ENCODE data around the gene HOXC11. TPM values are rescaled to one million over a fixed set of nuclear protein-coding genes. Genes with fewer than 3 reads are reported as not detected.

The HOXC11 gene
- total RNA-seq, 1 experiment from 2014 or later = 2.2 TPM

- no peaks in the 10 kb centered on the region for H3K27me3 ChIP-seq (replicated peaks; ENCODE audit: control insufficient read depth, insufficient read depth, low read length)
- ChIA-PET CTCF (interaction anchor here (0.6 to 1.0 kb wide), 2 partner anchors 9 to 71 kb away, joined by 3 to 4 read pairs; partner anchors contain the start of gene HOXC8), POLR2A (no interaction called here)
- H3K9me3 ChIP-seq = no peaks in the 10 kb centered on the region
- no peak for TF ChIP-seq CTCF (IDR thresholded peaks at IDR 0.05; ENCODE audit: insufficient read depth in 1 of 2, low read depth in 1 of 2, low read length in 1 of 2, severe bottlenecking in 1 of 2, unreplicated experiment in 1 of 2)
- peaks cover 6% of the 10 kb centered on the region for H3K4me1 ChIP-seq
- no TSS peak for BruUV-seq (replicated peaks)
- intact Hi-C loops (cut with micrococcal nuclease; ENCODE audit: unreplicated experiment) = no loop called here
- no peak overlapping the region for H3K4me3 ChIP-seq (ENCODE audit: low read depth, low read length)
- H3K4me1 Mint-ChIP-seq (ENCODE audit: low read depth, unreplicated experiment) = peaks cover 7% of the 10 kb centered on the region
- H3K36me3 ChIP-seq (ENCODE audit: control insufficient read depth, insufficient read depth, low read length) = no peaks in the 10 kb centered on the region
- H3K27me3 Mint-ChIP-seq (ENCODE audit: insufficient read depth, unreplicated experiment) = no peaks in the 10 kb centered on the region
- H3K9me3 Mint-ChIP-seq (ENCODE audit: unreplicated experiment) = no peaks in the 10 kb centered on the region
- peak overlapping the region; percentile 58 for H3K4me3 Mint-ChIP-seq (ENCODE audit: unreplicated experiment)
- no peak for DNase-seq
- no peak overlapping the region for H3K27ac Mint-ChIP-seq (ENCODE audit: unreplicated experiment)
- peaks cover 5% of the 10 kb centered on the region for H3K36me3 Mint-ChIP-seq (ENCODE audit: insufficient read depth, unreplicated experiment)
These were observed 26.7 kb downstream of the HOXC11 start for GRCh38 chr12:53999559-54000115.

- no peak for TF ChIP-seq CTCF (IDR thresholded peaks at IDR 0.05; ENCODE audit: insufficient read depth in 1 of 2, low read depth in 1 of 2, low read length in 1 of 2, severe bottlenecking in 1 of 2, unreplicated experiment in 1 of 2)
- H3K27me3 ChIP-seq (replicated peaks; ENCODE audit: control insufficient read depth, insufficient read depth, low read length) = no peaks in the 10 kb centered on the region
- Mint-ChIP-seq H3K36me3 (ENCODE audit: insufficient read depth, unreplicated experiment) (no peaks in the 10 kb centered on the region), H3K4me3 (ENCODE audit: unreplicated experiment) (peak within 1 kb of the TSS; percentile 58), H3K4me1 (ENCODE audit: low read depth, unreplicated experiment) (peaks cover 7% of the 10 kb centered on the region), H3K9me3 (ENCODE audit: unreplicated experiment) (no peaks in the 10 kb centered on the region), H3K27me3 (ENCODE audit: insufficient read depth, unreplicated experiment) (no peaks in the 10 kb centered on the region), H3K27ac (ENCODE audit: unreplicated experiment) (no peak within 1 kb of the TSS)
- H3K4me3 ChIP-seq (ENCODE audit: low read depth, low read length) = no peak within 1 kb of the TSS
- intact Hi-C loops (cut with micrococcal nuclease; ENCODE audit: unreplicated experiment) = no loop called here
- H3K36me3 ChIP-seq (ENCODE audit: control insufficient read depth, insufficient read depth, low read length) = no peaks in the 10 kb centered on the region
- no peaks in the 10 kb centered on the region for H3K9me3 ChIP-seq
- ChIA-PET POLR2A (no interaction called here), CTCF (interaction anchor here (0.6 to 1.1 kb wide), 3 partner anchors 8 to 201 kb away, joined by 3 to 4 read pairs (median 3); partner anchors contain the start of gene HOXC8)
- no TSS peak for BruUV-seq (replicated peaks)
- DNase-seq = no peak
- H3K4me1 ChIP-seq = peaks cover 8% of the 10 kb centered on the region
These were observed 27.5 kb downstream of the HOXC11 start, which contains the start of gene HOXC9 for GRCh38 chr12:54000116-54001114. Gene HOXC9, plus strand, starts transcription at chr12:54000161. Its CDS starts 28 bp downstream, at chr12:54000189.
